ENCODE data around the gene INAFM1.

Gene INAFM1

DNA sequence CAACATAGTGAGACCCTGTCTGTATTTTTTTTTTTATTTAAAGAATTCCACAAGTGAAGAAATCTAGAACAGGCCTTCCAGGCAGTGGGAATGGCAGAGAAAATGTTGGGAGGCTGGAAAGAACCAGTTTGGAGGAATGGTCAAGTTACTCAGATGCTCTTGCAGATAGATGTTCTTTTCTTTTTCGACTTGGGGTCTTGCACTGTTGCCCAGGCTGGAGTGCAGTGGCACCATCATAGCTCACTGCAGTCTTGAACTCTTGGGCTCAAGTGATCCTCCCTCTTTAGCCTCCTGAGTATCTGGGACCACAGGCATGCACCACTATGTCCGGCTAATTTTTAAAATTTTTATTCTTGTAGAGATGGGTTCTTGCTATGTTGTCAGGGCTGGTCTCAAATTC lies 35.6 kb downstream of the INAFM1 start:
- DNase-seq (ENCODE audit: low spot score) = no peak

DNA sequence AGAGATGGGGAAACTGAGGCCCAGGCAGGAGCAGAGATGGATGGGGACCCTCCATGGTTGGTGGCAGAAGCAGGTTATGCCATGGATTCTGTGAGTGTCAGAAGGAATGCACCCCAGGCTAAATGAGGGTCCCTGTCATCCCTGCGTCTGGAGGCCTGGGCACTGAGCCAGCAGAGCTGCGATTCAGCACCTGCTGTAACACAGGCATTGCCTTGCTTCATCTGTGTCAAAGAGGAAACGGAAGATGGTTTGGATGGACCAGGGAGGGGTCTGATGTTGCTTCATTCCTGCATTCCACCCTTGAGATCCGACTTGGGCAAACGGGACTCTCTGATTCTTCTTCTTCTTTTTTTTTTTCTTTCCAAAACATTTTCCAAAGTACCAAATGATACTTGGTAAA lies 36.1 kb downstream of the INAFM1 start:
- no peak for DNase-seq (ENCODE audit: low spot score)

DNA sequence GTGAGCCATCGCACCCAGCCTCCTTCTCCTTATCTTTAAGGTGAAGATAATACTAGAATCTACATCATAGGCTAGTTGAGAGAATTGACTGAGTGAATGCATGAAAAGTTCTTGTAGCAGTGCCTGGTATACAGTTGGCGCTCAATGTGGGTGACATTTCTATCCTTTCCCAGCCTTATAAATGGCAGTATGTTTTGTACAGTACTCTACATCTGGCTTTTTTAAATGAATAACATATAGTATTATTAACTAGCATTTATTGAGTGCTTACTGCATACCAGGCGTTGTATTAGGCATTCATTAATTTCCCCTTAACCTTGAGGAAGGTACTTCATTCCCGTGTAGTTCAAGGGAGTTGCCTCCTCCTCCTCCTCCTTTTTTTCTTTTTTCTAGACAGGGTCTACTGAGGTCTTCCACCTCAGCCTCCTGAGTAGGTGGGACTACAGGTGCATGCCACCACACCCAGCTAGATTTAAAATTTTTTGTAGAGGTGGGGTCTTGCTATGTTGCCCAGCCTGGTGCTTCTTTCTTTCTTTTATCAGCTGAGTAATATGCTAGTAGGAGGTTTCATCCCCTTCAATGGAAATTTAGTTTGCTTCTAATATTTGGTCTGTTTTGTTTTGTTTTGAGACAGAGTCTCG lies 37.8 kb downstream of the INAFM1 start:
- DNase-seq (ENCODE audit: low spot score) = no peak

GRCh38 chr19:47313754-47314295 lies 39.1 kb downstream of the INAFM1 start:
- no peak for DNase-seq (ENCODE audit: low spot score)

GRCh38 chr19:47315125-47315821 lies 40.6 kb downstream of the INAFM1 start:
- DNase-seq (ENCODE audit: low spot score) = peak; percentile 92

DNA sequence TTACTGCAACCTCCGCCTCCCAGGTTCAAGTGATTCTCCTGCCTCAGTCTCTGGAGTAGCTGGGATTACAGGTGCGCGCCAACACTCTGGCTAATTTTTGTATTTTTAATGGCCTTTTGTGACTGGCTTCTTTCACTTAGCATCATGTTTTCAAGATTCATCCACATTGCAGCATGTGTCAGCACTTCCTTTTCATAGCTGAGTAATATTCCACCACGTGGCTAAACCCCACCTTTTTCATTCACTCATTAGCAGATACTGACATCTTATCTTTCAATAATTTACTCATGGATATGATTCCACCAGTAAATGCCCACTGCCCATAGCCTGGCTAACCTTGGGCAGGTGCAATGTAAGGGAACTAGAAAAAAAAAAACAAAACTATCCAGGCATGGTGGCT lies 41.8 kb downstream of the INAFM1 start:
- no peak for DNase-seq (ENCODE audit: low spot score)

DNA sequence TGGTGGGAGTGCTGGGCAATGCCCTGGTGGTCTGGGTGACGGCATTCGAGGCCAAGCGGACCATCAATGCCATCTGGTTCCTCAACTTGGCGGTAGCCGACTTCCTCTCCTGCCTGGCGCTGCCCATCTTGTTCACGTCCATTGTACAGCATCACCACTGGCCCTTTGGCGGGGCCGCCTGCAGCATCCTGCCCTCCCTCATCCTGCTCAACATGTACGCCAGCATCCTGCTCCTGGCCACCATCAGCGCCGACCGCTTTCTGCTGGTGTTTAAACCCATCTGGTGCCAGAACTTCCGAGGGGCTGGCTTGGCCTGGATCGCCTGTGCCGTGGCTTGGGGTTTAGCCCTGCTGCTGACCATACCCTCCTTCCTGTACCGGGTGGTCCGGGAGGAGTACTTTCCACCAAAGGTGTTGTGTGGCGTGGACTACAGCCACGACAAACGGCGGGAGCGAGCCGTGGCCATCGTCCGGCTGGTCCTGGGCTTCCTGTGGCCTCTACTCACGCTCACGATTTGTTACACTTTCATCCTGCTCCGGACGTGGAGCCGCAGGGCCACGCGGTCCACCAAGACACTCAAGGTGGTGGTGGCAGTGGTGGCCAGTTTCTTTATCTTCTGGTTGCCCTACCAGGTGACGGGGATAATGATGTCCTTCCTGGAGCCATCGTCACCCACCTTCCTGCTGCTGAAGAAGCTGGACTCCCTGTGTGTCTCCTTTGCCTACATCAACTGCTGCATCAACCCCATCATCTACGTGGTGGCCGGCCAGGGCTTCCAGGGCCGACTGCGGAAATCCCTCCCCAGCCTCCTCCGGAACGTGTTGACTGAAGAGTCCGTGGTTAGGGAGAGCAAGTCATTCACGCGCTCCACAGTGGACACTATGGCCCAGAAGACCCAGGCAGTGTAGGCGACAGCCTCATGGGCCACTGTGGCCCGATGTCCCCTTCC lies 45.5 kb downstream of the INAFM1 start:
- no peak for DNase-seq (ENCODE audit: low spot score)

GRCh38 chr19:47321630-47322029 lies 46.9 kb downstream of the INAFM1 start:
- no peak for DNase-seq (ENCODE audit: low spot score)

DNA sequence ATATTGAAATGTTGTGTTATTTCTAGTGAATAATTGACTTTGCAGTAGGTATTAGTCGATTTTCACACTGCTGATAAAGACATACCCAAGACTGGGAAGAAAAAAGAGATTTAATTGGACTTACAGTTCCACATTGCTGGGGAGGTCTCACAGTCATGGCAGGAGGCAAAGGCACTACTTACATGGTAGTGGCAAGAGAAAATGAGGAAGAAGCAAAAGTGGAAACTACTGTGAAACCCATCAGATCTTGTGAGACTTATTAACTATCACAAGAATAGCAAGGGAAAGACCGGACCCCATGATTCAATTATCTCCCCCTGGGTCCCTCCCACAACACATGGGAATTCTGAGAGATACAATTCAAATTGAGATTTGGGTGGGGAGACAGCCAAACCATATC lies 47.4 kb downstream of the INAFM1 start:
- DNase-seq (ENCODE audit: low spot score) = no peak

DNA sequence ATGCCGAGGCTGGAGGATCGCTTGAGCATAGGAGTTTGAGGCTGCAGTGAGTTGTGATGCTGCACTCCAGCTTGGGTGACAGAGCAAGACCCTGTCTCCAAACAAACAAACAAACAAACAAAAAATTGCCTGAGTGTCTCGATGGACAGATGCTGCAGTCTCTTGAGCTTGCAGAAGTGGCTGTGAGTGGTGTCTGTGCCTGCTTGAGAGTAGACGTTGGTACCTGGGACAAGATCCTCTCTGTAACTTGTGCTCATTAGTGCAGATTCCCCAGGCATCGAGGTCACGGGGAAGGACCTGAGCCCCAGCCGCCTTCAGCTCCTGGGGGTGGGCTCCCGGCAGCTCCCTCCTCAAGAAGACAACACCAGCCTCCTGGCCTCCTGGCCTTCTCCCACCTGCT lies 48.7 kb downstream of the INAFM1 start:
- no peak for DNase-seq (ENCODE audit: low spot score)

DNA sequence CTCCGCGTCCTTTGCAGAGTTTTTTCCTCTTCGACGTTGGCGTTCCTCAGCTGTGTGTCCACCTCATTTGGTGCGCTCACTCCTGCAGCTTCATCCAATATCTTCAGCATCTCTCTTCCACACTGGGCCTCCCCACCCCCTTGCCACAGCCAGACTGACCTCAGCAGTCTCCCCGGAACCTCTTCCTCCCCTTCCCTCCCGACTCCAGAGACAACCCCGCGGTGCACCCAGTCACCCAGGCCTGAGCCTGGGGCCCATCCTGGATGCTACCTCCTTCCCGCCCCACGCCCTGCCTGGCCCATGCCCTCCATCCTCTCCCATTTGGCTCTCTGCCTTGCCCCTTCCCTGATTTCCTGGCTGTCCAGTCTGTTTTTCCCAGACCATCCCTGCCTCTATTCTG lies 49.2 kb downstream of the INAFM1 start:
- DNase-seq (ENCODE audit: low spot score) = no peak

DNA sequence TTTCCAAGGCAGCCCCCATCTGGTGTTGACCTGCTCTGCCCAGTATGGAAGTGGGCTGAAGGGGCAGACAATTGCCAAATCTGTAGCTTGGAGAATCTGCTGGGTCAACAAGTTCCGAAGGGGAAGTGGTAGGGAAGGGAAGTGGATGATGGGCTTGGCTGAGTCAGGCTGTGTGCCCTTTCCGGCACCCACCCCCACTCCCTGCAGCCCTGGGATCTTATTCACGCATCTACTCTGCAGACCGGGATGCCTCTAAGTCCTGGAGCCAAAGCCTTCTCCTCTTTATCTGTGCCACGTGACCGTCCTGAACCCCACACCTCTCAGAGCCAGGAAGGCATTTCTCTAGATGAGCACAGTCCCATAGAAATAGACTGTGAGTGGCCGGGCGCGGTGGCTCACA lies 49.8 kb downstream of the INAFM1 start:
- no peak for DNase-seq (ENCODE audit: low spot score)
